HG03064 (cell line): Measurements from ENCODE around the gene TRAPPC8.
"Not testable (repeated sequence)": the region's sequence is repeated elsewhere in the genome, so short reads cannot be mapped to it uniquely, and the experiment has no call there.

Experiments
- ATAC-seq: cut with Tn5 transposase; IDR thresholded peaks from one replicate; pipeline ENCODE4 v1.9.1; 2021; ENCODE audit warnings: low read depth; ENCODE audit not compliant: unreplicated experiment

The TRAPPC8 gene

DNA sequence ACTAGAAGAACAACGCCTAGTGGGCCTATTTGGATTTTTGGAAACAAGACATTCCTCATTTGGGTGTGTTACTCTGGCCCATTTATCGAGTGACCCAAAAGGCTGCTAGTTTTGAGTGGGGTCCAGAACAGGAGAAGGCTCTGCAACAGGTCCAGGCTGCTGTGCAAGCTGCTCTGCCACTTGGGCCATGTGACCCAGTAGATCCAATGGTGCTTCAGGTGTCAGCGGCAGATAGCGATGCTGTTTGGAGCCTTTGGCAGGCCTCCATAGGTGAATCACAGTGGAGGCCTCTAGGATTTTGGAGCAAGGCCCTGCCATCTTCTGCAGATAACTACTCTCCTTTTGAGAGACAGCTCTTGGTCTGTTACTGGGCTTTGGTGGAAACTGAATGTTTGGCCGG lies 143.7 kb downstream of the TRAPPC8 start:
- ATAC-seq, result not testable (repeated sequence)

DNA sequence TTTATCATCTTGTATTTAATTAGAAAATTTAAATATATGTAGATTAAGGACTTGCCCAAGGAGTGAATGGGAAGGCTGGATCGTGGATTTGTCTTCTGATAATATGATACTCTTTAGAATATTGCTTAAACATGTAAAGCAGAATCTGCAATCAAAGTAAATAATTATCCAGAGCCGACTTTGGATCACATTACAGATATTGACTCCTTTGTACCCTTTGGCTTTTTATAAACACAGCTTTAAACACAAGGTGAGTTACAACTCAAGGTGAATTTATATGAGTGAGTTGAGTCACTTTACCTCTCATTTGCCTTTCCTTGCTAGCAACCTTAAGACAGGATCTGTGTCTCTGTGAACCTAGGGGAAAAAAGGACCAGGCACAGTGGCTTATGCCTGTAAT lies 144.5 kb downstream of the TRAPPC8 start:
- ATAC-seq, result no peak

- no peak for ATAC-seq
These were observed 147.2 kb downstream of the TRAPPC8 start for GRCh38 chr18:31795747-31796146.

DNA sequence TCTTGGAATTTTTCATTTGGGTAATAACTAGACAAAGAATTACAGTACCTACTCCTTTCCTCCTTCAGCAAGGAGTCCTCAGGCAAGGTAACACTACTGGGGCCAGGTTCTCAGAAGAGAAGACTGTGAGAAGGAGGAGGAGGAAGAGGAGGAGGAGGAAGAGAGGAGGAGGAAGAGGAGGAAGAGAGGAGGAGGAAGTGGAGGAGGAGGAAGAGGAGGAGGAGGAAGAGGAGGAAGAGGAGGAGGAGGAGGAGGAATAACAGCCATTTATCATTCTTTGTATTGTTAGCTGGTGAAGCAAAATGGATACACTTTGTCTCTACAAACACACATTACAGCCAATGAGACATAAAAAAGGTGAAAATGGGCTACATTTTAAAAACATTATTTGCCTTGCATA lies 149.4 kb downstream of the TRAPPC8 start:
- no peak for ATAC-seq

- no peak for ATAC-seq
These were observed 150.4 kb downstream of the TRAPPC8 start for GRCh38 chr18:31792580-31792911.

DNA sequence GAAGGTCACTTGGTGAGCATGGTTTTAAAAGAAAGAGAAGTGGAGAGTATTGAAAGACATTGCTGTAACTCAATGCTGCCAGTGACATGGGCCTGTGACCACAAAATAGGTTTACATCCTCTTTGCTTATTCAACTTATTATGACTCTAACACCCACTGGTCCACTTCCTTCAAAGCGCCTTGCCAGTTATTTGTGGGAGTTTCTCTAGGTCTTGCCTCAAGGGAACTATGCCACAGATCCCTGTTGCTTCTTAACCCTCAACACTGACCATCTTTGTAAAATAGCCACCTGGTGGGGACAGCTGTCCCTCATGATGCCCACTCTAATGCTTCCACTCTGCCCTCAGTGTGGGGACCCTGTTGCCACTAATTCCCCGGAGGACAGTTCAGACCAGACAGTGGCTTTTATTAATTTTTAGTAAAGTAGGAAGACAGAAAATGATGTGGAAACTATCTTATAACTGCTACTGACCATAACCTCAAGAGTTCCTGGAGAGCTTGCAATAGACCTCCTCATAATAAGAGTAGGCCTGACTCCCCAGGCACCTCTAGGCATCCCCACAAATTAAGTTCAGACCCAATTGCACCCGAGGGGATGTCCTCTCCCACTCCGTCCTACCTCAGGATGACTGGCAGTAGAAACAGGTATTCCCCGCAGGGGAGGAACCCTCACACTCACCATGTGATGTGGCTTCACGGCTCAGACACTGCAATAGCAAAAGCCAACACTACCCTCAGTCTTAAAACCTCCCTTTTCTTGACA lies 150.9 kb downstream of the TRAPPC8 start:
- peak; percentile 96 for ATAC-seq

- no peak for ATAC-seq
These were observed 153.5 kb downstream of the TRAPPC8 start for GRCh38 chr18:31789409-31789808.

DNA sequence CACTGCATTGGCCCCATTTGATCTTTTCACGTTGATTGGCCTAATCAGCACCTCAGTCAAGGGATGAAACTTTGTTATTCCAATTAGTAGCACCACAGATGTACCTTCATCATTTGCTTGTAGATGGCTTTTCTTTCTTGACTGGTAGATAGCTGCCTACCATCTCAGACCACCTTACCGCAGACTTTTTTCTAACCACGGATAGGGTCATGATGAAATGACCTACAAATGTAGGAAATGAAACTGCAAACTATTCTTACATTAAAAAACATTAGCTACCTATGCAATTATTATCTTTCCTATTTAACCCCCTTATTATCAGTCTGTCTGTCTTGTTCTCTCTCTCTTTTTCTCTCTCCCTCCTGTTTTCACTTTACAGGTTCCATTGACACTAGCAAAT lies 159.9 kb downstream of the TRAPPC8 start:
- ATAC-seq, result no peak
